ENCODE results near the gene SH3BP2.
A peak's percentile ranks its signal among the peaks of the same experiment; 100 is the strongest.

Gene SH3BP2, protein sequence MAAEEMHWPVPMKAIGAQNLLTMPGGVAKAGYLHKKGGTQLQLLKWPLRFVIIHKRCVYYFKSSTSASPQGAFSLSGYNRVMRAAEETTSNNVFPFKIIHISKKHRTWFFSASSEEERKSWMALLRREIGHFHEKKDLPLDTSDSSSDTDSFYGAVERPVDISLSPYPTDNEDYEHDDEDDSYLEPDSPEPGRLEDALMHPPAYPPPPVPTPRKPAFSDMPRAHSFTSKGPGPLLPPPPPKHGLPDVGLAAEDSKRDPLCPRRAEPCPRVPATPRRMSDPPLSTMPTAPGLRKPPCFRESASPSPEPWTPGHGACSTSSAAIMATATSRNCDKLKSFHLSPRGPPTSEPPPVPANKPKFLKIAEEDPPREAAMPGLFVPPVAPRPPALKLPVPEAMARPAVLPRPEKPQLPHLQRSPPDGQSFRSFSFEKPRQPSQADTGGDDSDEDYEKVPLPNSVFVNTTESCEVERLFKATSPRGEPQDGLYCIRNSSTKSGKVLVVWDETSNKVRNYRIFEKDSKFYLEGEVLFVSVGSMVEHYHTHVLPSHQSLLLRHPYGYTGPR
- 71.1 to 140 (median 132) reads per million in 4 experiments for total RNA-seq

DNA sequence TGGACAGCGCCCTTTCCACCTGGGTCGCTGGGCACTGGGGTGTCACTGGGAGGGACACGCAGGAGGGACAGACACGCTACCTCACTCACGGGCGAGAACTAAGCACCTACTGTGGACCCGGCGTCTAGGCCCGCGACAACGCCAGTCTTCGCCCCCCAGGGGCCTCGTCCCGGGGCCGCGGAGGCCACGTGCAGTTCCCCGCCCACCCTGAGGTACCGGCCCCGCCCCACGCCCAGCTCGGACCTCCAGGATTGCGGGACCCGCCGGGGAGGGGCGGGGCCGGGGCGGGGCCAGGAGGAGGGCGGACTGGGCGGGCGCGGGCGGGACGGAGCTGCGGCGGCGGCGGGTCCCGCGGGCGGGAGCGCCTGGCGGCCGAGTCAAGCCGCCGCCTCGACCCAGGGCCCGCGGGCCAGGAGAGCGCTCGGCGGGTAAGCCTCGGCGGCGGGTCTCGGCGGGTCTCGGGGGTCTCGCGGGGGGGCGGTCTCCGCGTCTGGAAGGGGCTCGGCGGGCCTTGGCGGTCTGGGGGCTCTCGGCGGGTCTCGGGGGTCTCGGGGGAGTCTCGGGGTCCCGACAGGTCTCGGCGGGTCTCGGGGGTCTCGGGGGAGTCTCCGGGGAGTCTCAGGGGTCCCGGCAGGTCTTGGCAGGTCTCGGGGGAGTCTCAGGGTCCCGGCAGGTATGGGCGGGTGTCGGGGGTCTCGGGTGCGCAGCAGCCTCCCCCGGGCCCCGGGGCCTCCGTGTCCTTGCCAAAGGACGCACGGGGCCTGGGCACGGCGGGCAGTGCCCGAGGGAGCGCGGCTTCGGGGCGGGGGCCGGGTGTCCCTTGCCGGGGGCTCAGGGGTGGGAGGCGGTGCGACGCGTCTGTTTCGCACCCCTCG, at the start of gene SH3BP2:
SH3BP2 (plus strand) TSS at position 375 of the 875 bp plus-strand sequence. CDS start 27,533 bp downstream, outside the sequence.
- DNase-seq: peak; percentile 61

DNA sequence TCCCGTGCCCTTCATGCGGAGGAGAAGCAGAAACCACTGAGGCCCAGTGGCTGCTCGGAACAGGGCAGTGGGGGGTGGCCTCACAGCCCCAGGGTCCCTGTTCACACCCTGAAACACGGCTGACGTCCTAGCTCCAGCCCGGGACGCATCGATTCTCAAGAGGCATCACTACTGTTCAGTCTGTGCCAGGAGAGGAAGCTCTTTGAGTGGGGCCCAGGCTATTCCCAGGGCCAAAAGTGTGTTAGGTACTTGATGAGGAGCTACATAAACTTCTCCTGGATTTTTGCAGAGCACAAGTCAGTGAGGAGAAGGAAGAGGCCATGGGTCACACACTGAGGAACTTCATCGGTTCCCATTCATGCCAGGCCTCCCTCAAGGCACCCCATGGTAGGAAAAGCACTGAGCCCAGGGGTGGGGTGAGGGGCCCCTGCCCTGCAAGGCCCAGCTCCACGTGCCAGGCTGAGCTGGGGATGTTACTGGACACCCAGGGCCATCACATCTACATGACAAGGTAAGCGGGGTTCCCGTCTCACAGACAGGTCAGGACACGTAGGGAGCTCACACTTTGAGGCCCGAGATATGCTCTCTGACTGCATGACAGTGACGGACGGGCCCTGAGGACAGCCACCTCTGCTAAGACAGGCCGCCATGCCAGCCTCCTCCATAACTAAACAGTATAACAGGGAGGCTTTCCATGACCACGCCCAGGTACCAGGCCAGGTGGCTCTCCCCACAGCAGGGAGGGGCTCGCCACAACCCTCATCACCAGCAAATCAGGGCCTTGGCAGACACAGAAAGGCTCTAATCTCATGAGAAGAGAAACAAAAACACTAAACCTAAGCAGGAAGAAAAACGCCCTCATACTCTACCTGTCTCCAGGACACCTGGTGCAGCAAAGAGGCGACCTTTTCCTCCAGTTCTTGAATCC, 49.1 kb upstream of the SH3BP2 start:
- DNase-seq: no peak

DNA sequence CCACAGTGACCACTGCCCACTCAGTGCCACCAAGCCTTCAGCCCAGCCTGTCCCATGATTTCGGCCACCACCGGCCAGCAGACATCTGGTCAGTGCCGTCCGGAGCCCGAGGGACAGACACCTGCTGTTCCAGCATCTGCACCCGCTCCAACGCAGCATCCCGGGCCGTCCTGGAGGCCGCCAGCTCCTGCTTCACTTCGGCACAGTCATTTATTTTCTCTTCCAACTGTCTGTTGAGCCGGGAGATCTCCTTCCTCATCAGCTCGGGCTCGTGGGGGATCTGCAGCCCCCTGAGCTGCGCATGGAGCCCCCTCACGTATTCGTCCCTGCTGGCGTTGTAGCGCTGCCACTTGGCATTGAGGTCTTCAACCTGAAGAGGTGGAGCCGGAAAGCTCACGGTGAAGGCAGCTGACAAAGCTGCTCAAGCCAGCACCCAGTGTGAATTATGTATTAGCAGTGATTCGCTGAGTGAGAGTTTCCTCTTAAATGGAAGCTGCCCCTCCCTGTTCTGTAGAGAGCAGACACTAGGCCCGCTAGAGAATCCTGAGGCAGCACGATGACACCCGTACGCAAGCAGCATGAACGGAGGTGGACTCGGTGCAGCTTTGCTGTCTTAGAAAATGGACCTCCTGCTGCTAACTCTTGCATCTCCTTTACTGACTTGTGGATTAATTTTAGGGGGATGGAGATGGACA, 48.2 kb upstream of the SH3BP2 start:
- no peak for DNase-seq

DNA sequence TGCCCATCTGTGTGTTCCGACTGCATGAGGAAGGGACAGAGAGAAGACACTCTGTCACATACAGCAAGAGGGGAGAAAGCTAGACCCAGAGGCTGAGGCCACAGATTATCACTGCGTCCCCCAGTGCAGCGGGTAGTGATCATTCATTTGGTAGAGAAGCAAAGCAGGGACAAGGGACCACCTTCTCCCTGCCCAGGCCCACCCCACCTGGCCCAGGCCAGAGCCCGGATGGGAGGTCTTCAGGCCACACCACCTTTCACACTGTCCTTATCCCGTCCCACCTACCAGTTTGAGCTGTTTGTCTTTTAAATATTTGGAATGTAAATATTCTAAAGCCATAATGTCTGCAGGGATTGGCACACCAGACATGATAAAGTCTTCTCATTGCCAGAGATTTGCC, 47.4 kb upstream of the SH3BP2 start:
- DNase-seq: no peak

DNA sequence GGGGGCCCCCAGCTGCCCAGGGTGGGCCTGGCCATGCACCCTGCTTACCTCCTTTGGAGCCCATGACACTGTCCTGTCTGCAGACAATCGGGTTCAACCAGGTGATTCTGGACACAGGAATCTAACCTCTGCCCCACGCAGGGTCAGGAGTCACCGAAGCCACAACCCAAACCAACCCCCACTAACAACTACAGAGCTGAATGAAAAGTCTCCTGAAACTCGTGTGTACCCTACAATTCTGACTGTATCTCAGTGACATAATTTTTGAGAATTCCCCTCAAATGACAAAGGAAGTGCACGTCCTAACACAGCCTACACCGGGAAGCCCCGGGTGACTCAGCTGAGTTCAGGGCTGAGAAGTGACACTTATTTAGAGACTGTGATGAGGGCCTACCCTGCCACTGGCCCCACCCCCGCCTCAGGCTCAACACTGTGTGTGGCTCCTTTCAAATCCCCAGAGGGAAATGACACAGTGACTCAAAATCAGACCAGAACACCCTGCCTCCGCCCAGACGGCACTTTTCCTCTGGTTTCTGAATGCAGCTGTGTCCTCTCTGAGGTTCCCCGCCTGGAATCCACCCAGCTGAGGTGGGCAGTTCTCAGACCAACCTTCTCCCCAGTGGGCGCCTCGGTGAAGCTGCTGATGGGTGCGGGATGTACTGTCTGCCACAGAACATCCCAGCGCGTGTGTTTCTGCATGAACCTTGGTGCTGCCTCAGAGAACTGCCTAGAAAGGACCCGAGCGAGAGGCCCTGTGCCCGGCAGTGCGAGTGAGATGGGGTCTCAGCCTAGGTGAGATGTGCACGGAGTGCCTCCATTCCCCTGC, 46.7 kb upstream of the SH3BP2 start:
- DNase-seq: peak; percentile 18

DNA sequence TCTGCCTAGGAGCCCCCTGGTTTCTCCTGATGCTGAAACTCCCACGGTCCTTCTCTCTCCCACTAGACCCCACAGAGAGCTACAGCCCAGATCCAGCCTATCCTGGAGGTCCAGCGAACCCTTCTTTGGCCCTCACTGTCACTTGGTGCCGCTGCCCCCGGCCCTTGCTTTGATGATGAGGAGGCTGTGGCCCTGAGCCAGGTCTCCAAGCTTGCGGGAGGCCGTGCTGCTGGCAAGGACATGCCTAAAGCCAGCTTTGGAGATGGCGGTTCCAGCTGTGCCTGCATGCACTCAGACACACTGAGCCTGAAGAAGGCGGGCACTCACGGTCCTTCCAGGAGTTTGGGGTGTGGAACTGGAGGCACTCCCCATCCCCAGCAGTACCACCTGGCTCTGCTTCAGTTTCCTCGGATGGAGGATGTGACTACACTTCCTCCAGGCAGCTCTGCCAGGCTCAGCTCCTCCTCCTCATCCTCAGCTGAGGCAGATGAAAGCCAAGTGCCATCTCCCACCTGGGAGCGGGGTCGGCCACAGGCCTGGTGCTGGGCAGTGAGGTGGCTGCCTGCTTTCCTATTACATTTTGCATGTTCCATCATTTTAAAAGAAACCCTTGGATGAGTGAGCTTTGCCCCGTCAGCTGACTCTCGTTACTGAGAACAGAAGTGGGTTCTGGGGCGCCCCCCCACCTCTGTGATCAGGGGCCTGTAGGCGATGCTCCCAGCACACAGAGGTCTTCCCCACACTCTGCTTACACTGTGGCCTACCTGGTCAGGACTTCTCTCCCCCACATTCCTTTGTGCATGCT, 45.8 kb upstream of the SH3BP2 start:
- no peak for DNase-seq

DNA sequence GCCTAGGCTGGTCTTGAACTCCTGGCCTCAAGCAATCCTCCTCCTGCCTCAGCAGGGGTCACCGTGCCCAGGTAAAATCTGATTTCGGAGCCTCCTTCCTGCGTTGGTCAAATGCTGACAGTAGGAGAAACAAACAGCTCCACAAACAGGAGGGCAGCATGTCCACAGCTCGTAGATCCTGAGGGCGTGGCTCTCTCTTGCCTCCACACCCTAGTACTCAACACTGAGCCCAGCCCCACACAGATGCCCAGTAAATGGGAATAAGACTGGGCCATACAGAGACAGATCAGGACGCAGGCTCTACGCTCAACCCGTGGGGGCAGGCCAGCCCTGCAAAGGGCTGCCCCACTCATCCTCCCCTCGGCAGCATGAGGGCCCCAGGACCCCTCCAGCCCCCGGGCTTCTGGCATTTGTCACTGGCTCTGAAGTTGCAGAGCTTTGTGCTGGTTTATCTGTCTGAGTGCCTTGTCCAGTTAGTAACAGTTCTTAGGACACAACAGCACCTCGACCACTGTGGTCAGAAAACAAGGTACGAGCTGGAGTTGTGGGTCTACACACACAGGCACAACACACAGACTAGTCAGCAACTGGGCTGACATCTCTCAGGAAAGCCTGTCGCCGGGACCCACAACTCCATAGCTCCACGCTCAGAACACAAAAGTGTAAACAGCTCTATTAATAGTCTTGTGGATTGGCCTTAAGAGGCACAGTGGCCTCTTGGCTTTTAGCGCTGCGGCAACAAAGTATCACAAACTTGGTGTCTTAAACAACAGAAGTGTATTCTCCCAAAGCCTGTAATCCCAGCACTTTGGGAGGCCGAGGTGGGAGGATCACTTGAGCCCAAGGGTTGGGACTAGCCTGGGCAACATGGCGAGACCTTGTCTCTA, 41.9 kb upstream of the SH3BP2 start:
- no peak for DNase-seq

DNA sequence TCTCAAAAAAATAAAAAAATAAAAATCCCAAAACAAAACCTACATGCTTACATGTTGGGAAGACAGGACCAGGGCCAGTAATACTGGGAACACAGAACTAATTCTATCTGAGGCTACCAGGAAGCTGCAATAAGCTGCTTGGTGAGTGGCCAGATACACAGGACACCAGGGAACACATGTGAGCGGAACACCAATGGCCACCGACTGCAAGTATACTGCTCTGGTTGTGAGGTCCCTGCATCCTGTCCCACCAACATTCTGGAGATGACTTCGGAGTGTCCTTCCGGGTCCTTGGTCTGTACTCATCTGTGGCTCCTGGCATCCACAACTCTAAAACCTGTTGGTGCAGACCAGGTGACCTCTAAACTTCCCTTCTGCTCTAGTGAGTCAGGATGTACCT, 39.4 kb upstream of the SH3BP2 start:
- DNase-seq: no peak

DNA sequence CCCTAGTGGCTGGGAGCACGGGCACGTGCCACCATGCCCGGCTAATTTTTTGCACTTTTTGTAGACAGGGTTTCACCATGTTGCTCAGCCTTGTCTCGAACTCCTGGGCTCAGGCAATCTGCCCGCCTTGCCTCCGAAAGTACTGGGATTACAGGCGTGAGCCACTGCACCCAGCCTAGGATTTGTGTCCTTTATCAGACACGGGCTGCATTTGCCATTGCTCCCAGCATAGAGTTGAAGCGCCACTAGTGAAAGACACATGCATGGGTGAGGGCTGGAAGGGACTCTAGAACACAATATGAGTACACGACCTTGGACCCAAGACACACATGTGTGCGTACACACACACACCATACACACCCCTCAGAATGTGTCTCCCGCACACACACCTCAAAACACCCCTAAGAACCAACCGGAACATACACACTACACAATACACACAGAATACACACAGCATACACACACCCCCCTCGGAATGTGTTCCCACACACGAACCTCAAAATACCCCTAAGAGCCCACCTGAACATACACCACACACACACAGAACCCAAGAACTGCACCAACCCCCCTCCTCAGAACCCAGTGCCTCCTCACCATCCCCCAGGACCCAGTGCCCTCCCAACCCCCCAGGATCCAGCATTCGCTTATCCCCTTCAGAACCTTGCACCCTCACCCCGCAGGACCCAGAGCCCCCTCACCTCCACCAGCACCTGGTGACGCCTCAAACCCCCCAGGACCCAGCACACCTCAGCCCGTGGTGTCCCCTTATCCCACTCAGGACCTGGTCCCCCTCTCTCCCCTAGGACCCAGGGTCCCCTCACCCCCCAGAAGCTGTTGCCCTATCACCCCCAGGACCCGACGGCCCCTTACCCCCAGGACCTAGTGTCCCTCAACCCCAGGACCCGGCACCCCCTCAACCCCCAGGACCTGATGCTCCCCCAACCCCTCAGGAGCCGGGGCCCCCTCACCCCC, 37.8 kb upstream of the SH3BP2 start:
- no peak for DNase-seq

DNA sequence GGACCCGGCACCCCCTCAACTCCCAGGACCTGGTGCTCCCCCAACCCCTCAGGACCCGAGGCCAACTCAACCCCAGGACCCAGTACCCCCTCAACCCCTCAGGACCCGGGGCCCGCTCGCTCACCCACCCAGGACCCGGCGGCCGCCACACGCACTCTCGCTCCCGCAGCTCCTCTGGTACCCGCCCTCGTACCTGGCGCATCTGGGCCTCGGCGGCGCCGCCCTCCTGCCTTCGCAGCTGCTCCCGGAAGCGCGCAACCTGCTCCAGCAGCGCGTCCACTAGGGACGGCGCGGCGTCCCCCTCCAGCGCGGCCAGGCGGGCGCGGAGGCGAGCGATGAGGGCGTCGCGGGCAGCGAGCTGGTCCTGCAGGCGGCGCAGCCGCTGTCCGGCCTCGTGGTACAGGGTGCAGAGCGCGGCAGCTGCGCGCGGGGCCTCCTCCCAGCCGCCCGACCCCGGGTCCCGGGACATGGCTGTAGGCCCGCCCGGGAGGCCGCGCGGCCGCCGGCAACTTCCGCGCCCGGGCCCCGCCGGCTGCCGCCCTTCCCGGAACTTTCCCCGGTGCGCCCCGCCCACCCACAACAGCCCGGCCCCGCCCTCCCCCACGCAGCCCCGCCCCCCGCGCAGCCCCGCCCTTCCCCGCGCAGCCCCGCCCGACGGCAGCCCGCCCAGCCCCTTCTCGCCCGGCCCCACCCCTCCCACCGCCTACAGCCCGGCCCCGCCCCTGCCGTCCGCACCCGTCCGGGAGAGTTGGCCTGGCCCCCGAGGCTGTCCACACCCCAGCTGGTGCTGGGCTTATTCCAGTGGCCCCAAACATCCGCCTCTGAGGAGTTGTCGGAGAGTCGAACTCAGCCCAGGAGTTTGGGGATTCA, 36.8 kb upstream of the SH3BP2 start, which contains the start of gene TNIP2:
TNIP2 (minus strand) TSS at position 516 of the 870 bp plus-strand sequence; CDS start at position 469, 47 bp downstream.
- DNase-seq: peak; percentile 71

DNA sequence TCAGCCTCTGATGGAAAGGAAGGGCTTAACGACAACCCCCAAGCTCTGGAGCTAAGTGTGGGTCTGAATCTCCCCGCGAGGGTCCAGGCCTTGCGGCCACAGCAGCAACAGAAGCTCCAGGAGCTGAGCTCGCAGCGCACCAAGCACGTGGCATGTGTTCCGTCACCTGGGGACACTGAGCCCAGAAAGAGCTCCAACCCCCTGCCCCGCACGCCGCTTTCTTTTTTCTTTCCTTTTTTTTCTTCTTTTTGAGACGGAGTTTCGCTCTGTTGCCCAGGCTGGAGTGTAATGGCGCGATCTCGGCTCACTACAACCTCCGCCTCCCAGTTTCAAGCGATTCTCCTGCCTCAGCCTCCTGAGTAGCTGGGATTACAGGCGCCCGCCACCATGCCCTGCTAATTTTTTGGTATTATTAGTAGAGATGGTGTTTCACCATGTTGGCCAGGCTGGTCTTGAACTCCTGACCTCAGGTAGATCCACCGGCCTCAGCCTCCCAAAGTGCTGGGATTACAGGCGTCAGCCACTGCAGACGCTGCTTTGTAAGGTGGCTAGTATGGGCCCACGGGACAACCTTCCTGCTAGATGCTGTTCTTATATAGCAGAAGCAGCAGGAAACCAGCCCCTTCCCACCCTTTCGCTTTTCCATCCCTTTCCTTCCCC, 36.1 kb upstream of the SH3BP2 start:
- DNase-seq: no peak

DNA sequence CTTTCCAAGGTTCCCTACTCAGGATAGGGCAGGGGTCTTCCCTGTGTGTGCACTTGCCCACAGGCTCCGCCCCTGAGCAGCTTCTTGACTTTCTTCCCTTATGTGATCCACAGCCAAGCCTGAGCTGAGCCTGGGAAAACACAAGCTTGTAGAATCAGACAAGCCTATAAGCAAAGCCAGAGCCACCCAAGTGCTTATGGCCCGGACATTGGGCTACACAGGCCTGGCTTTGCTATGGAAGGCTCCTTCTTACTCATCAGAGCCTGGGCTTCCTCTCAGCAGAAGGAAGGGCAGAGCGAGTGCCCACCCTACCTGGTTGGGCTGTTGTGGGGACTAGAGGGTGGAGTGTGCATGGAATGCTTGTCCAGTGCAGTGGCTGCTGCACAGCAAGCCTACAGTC, 35.5 kb upstream of the SH3BP2 start:
- no peak for DNase-seq

DNA sequence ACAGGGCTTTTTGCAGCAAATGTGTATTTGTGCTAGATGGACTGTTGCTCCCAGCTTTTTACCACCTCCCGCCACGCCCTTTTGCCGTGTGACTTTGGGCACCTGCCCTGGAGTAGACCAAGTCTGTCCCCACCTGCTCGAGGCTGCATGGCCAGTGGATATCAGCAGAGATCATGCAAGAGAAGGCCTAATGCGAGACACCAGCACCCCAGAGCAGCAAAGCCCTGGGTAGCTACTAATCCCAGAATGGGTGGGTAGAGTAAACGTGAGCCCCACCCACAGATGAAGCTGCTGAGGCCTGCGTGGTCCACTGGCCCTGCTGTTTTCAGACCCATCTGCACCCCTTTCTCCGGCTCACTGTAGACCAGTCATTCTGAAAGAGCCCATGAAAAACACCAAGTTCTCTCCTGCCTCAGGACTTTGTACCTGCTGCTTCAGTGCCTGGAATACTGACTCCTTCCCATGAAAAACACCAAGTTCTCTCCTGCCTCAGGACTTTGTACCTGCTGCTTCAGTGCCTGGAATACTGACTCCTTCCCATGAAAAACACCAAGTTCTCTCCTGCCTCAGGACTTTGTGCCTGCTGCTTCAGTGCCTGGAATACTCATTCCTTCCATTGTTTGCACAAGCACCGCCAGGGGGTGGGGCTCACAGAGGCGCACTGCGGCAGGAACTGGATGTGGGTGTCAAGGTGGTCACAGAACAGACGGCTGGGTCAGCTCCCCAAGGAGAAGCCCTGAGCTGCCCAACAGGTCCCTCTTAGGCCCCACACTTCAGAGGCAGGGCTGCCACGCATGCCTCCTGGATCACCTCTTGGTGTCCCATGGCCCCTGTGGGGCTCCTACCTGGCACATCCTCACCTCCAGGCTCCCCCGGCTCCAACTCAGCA, 31.6 kb upstream of the SH3BP2 start:
- no peak for DNase-seq

DNA sequence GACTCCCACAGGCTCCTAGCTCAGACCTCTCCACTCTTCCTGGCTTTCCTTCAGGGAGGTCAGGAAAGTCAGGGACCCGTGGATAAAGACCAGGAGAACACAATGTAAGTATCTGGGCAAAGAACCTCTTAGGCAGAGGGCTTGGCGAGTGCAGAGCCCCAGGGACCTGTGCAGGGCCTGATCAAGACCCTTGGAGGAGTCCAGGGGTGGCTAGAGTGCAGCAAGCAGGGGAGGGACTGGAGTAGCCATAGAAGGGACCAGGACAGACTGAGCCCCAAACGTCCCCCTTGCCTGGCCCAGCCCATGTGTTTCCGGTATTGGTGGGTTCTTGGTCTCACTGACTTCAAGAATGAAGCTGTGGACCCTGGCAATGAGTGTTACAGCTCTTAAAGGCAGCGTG, 30.8 kb upstream of the SH3BP2 start:
- no peak for DNase-seq

Data from effector CD8-positive, alpha-beta T cell (primary cell).